GM10248 (cell line): ENCODE measurements around the gene WDR4.
"Not testable (repeated sequence)": the region's sequence is repeated elsewhere in the genome, so short reads cannot be mapped to it uniquely, and the experiment has no call there.

Experiments used
- CTCF ChIA-PET: fragments of 300-600 bp; sonication (Branson Sonifier 250); formaldehyde crosslinking; extraction: SDS; loops from one replicate; lab custom pipeline; 2021; ENCODE audit warnings: antibody characterized with exemption; lab: Yijun Ruan, JAX
- POLR2A ChIA-PET: fragments of 350-650 bp; sonication (Branson Sonifier 250); formaldehyde crosslinking; extraction: SDS; loops from one replicate; lab custom pipeline; 2020; ENCODE audit warnings: antibody characterized with exemption; lab: Yijun Ruan, JAX
- DNase-seq: peaks from one replicate; pipeline ENCODE4 v3.0.0; 2012; ENCODE audit errors: extremely low spot score
- CTCF ChIP-seq: IDR thresholded peaks from 2 replicates; pipeline ENCODE4 v1.5.1; 2012; ENCODE audit warnings: mild to moderate bottlenecking, low read depth; ENCODE audit errors: extremely low read depth, missing control alignments, control extremely low read depth

WDR4 gene

DNA sequence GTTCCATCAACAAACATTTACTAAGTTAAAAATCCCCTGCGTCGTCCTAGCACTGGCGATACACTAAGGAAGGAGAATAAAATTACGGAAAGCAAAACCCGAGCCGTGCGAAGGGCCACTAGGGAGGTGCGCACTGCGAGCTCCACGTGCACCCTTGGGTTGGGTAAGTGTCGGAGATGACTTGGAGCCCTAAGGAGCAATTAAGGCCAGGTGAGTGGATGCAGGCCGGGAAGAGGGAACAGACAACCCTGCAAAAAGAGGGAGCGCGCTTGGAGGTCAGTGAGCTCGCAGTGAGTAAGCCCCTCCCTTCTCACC lies 704 bp downstream of the WDR4 start:
- CTCF ChIA-PET: no interaction called here
- no peak for DNase-seq
- POLR2A ChIA-PET: interaction anchor here (0.6 to 1.0 kb wide), 2 partner anchors 14 to 1310 kb away, joined by 3 read pairs; no protein-coding TSS in a partner anchor
- no peak for TF ChIP-seq CTCF

DNA sequence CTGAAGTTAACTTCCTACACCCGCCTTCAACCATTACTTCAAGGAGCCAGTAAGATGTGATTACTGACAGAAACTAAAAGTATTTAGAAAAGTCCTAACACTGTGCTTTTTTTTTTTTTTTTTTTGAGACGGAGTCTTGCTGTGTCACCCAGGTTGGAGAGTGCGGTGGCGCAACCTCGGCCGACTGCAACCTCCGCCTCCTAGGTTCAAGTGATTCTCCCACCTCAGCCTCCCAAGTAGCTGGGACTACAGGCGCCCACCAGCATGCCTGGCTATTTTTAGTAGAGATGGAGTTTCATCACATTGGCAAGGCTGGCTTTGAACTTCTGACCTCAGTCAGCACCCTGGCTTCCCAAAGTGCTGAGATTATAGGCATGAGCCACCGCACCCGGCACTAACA lies 3.5 kb downstream of the WDR4 start:
- POLR2A ChIA-PET, CTCF ChIA-PET, DNase-seq: not testable (repeated sequence)

DNA sequence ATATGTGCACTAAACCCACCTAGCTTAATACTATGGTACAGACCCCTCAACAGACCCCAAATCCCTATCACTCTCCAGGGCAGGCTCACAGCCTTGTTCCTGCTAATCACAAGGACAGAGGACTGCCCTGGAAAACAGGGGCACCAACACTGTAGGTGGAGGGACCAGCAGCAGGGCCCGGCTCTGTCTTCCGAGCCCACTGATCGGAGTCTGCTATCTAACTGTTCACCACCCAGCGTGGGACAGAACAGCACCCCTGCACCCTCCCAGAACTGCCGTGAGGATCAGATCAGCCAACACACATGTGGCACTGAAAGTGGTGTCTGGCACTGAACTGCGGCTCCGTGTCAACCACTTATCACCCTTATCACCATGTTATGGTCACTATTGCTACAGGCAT lies 6.2 kb downstream of the WDR4 start:
- no peak for TF ChIP-seq CTCF
- ChIA-PET CTCF (no interaction called here), POLR2A (no interaction called here)
- no peak for DNase-seq

GRCh38 chr21:42868196-42868595 lies 11.1 kb downstream of the WDR4 start:
- CTCF ChIA-PET: no interaction called here
- POLR2A ChIA-PET: no interaction called here
- no peak for DNase-seq
- TF ChIP-seq CTCF: no peak

GRCh38 chr21:42865776-42866160 lies 13.6 kb downstream of the WDR4 start:
- ChIA-PET CTCF (no interaction called here), POLR2A (no interaction called here)
- no peak for TF ChIP-seq CTCF
- DNase-seq: no peak

DNA sequence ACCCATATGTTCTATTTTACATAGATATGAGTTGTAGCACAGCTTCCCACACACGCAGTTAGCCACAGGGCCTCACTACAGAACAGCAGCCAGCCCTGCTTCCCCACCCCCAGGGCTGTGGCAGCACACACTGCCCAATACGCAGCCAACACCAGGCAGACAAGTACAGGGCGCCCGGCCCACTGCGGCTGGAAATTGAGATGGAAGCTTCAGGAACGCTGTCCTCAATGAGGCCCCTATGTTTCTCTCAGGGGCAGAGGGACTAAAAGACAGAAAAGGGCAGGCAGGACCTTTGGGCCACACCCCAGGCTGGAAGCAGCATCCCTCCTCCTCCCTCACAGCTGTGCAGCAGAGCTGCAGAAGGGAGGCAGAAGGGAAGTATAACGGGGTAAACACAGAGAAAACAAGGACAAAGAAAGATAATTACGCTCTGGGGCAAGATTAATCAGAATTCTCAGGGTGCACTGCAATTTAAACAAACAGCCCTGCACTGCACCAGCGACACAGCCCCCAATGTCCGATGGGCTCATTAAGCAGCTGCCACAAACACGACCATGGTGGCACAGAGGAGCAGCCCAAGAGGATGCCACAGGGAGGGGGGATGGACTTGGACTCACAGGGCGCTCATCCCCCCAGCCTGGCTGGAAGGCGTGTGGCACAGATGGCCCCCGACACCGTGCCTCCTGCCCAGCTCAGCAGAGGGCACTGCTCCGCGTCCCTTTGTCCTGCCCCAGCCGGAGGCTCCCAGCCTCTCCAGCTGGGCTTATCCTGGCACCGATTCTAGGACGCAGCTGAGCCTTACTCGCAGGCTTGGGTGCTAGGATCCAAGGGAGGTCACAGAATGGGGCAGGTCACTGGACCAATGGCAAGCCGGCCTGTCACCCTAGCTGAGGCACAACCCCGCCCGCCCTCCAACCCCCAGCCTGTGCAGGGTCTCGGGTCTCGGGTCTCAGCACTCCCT lies 14.2 kb downstream of the WDR4 start:
- CTCF ChIA-PET: no interaction called here
- POLR2A ChIA-PET: no interaction called here
- no peak for TF ChIP-seq CTCF
- DNase-seq: no peak

DNA sequence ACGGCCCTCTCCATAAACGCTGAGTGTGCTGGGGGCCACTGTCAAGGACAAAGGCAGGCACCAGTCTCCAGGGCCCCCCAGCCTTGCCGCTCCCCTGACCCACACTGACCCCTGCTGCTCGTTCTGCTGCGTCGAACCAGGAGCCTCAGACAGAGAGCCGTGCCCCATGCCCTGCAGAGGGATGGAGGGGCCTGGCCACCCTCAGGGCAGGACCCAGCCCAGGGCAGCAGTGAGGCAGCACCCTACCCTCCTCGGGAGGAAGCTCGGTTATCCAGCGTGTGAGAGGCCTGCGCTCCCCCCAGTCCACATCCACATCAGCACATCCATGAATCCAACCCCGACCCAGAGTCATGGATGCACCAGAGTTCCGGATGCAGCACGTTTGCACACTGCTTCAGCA lies 15.1 kb downstream of the WDR4 start:
- DNase-seq: no peak
- POLR2A ChIA-PET: no interaction called here
- no peak for TF ChIP-seq CTCF
- CTCF ChIA-PET: no interaction called here
